Activated naive CD4-positive, alpha-beta T cell treated with anti-CD3 and anti-CD28 coated beads, Interleukin-2, amount 10 ng/mL, durations not matched to agents 7 days and 5 days (primary cell): ENCODE data around the gene PTPN22.

ENCODE experiments used
- CTCF ChIA-PET: fragments of 350-600 bp; sonication (Branson Sonifier 250); formaldehyde crosslinking; loops from one replicate; lab custom pipeline; 2021; ENCODE audit warnings: antibody characterized with exemption; lab: Charles Lee
- DNase-seq: peaks from one replicate; pipeline ENCODE4 v3.0.0-alpha.2; 2020
- H3K27ac Mint-ChIP-seq: one replicate; pipeline ENCODE4 v1.8.0; 2021; ENCODE audit warnings: mild to moderate bottlenecking, moderate library complexity, mixed read lengths
- H3K27me3 Mint-ChIP-seq: one replicate; pipeline ENCODE4 v1.8.0; 2021; ENCODE audit warnings: mild to moderate bottlenecking, mixed read lengths
- H3K36me3 Mint-ChIP-seq: one replicate; pipeline ENCODE4 v1.8.0; 2021; ENCODE audit warnings: mixed read lengths
- H3K4me1 Mint-ChIP-seq: one replicate; pipeline ENCODE4 v1.8.0; 2021; ENCODE audit warnings: mixed read lengths
- H3K4me3 Mint-ChIP-seq: one replicate; pipeline ENCODE4 v1.8.0; 2021; ENCODE audit warnings: mild to moderate bottlenecking, moderate library complexity, mixed read lengths
- H3K9me3 Mint-ChIP-seq: one replicate; pipeline ENCODE4 v1.8.0; 2021; ENCODE audit warnings: mixed read lengths

Gene PTPN22

GRCh38 chr1:113768916-113769600 is 102.5 kb downstream of the PTPN22 start:
- H3K36me3 Mint-ChIP-seq: peaks cover 63% of the 10 kb centered on the region
- no peaks in the 10 kb centered on the region for H3K27me3 Mint-ChIP-seq
- CTCF ChIA-PET: interaction anchor here (1.3 kb wide), 2 partner anchors 9 kb away, joined by 3 read pairs; no protein-coding TSS in a partner anchor
- no peak for DNase-seq
- H3K9me3 Mint-ChIP-seq: no peaks in the 10 kb centered on the region
- no peak overlapping the region for H3K27ac Mint-ChIP-seq
- H3K4me1 Mint-ChIP-seq: peaks cover 27% of the 10 kb centered on the region
- H3K4me3 Mint-ChIP-seq: no peak overlapping the region

GRCh38 chr1:113765306-113766230 is 105.9 kb downstream of the PTPN22 start:
- peaks cover 62% of the 10 kb centered on the region for H3K36me3 Mint-ChIP-seq
- DNase-seq: no peak
- no peak overlapping the region for H3K4me3 Mint-ChIP-seq
- H3K27ac Mint-ChIP-seq: no peak overlapping the region
- H3K27me3 Mint-ChIP-seq: no peaks in the 10 kb centered on the region
- CTCF ChIA-PET: no interaction called here
- H3K9me3 Mint-ChIP-seq: no peaks in the 10 kb centered on the region
- H3K4me1 Mint-ChIP-seq: peaks cover 29% of the 10 kb centered on the region
